Measurements from ENCODE around the gene WFDC5. TPM values are rescaled to one million over a fixed set of nuclear protein-coding genes. Genes with fewer than 3 reads are reported as not detected.

The WFDC5 gene
- total and polyA plus RNA-seq, 8 donors, result 3.7 TPM; not detected in 7

GRCh38 chr20:45103072-45103471, 11.9 kb downstream of the WFDC5 start:
- DNase-seq, result no peak
- 72 to 91% (median 76%) methylated on average over 2 of the region's 2 CpGs for WGBS, 5 donors
- TF ChIP-seq EP300 (IDR thresholded peaks at IDR 0.05), result no peak
- no peak for TF ChIP-seq POLR2A (IDR thresholded peaks at IDR 0.05)
- no peak for TF ChIP-seq CTCF (IDR thresholded peaks at IDR 0.05)
- TF ChIP-seq POLR2AphosphoS5 (IDR thresholded peaks at IDR 0.05), result no peak
- Histone ChIP-seq H3K4me3 (no peak overlapping the region), H3K36me3 (no peaks in the 10 kb centered on the region), H3K9me3 (no peaks in the 10 kb centered on the region), H3K27ac (no peak overlapping the region), H3K4me1 (peaks cover 6 to 14% (median 10%) of the 10 kb centered on the region in 4 donors), H3K27me3 (peaks cover 10 to 72% (median 32%) of the 10 kb centered on the region in 3 donors)
- intact Hi-C loops (cut with DNase I; ENCODE audit: low total_unique reads), result no loop called here

GRCh38 chr20:45101333-45101850, 13.6 kb downstream of the WFDC5 start:
- DNase-seq, result no peak
- Histone ChIP-seq H3K27me3 (peaks cover 23 to 73% (median 48%) of the 10 kb centered on the region in 3 donors), H3K27ac (no peak overlapping the region), H3K9me3 (no peaks in the 10 kb centered on the region), H3K4me1 (peaks cover 12 to 22% (median 16%) of the 10 kb centered on the region in 4 donors), H3K36me3 (no peaks in the 10 kb centered on the region), H3K4me3 (peak overlapping the region in 1 of 4 donors; percentile 21)
- no peak for TF ChIP-seq EP300 (IDR thresholded peaks at IDR 0.05)
- TF ChIP-seq CTCF (IDR thresholded peaks at IDR 0.05), result no peak
- TF ChIP-seq POLR2A (IDR thresholded peaks at IDR 0.05), result no peak
- no peak for TF ChIP-seq POLR2AphosphoS5 (IDR thresholded peaks at IDR 0.05)
- WGBS, 5 donors, result 64 to 70% (median 69%) methylated on average over 6 of the region's 6 CpGs
- intact Hi-C loops (cut with DNase I; ENCODE audit: low total_unique reads), result no loop called here

GRCh38 chr20:45100563-45101245, 14.3 kb downstream of the WFDC5 start, which contains the start of gene KCNS1:
Gene KCNS1, minus strand, starts transcription at chr20:45101127. Its CDS starts 1,891 bp downstream, at chr20:45099236.
- peak in 1 of 2 donors; percentile 44 for DNase-seq
- Histone ChIP-seq H3K9me3 (no peaks in the 10 kb centered on the region), H3K27me3 (peaks cover 25 to 79% (median 50%) of the 10 kb centered on the region in 3 donors), H3K4me1 (peaks cover 12 to 25% (median 17%) of the 10 kb centered on the region in 4 donors), H3K36me3 (no peaks in the 10 kb centered on the region), H3K27ac (no peak within 1 kb of the TSS), H3K4me3 (peak within 1 kb of the TSS in 1 of 4 donors; percentile 21)
- intact Hi-C loops (cut with DNase I; ENCODE audit: low total_unique reads), result no loop called here
- WGBS, 5 donors, result 3 to 9% (median 6%) methylated on average over 24 to 38 of the region's 38 CpGs
- TF ChIP-seq CTCF (IDR thresholded peaks at IDR 0.05) (no peak), POLR2A (IDR thresholded peaks at IDR 0.05) (no peak), EP300 (IDR thresholded peaks at IDR 0.05) (no peak), POLR2AphosphoS5 (IDR thresholded peaks at IDR 0.05) (no peak)

- Histone ChIP-seq H3K9me3 (no peaks in the 10 kb centered on the region), H3K4me1 (peaks cover 12 to 28% (median 18%) of the 10 kb centered on the region in 4 donors), H3K27ac (no peak overlapping the region), H3K4me3 (peak overlapping the region; percentile 5 to 38 (median 28)), H3K27me3 (peaks cover 25 to 72% (median 50%) of the 10 kb centered on the region in 3 donors), H3K36me3 (no peaks in the 10 kb centered on the region)
- intact Hi-C loops (cut with DNase I; ENCODE audit: low total_unique reads), result no loop called here
- 3 to 15% (median 8%) methylated on average over 6 to 91 of the region's 91 CpGs for WGBS, 5 donors
- no peak for TF ChIP-seq EP300 (IDR thresholded peaks at IDR 0.05)
- no peak for TF ChIP-seq CTCF (IDR thresholded peaks at IDR 0.05)
- no peak for TF ChIP-seq POLR2AphosphoS5 (IDR thresholded peaks at IDR 0.05)
- no peak for TF ChIP-seq POLR2A (IDR thresholded peaks at IDR 0.05)
- peak; percentile 33 to 68 for DNase-seq
Measured at GRCh38 chr20:45098103-45098773, 16.7 kb downstream of the WFDC5 start.
